K562 (cell line): ENCODE data around the gene RAB31. TPM values are rescaled to one million over a fixed set of nuclear protein-coding genes. Genes with fewer than 3 reads are reported as not detected.
A peak's percentile ranks its signal among the peaks of the same experiment; 100 is the strongest.

Experiments
- ATAC-seq: fragments of 200-7000 bp; cut with Tn5 transposase; 3 replicates; pipeline ENCODE4 v1.9.1; 2020; ENCODE audit warnings: moderate library complexity
- BruUV-seq: library from RNA; stranded (reverse); fragments of 400-500 nt; replicated peaks from 2 replicates; lab custom pipeline; 2021; lab: Mats Ljungman, UMichigan
- CTCF ChIA-PET: fragments of 300-600 bp; formaldehyde crosslinking; extraction: SDS; loops from one replicate; lab custom pipeline; 2021; ENCODE audit warnings: low intra/inter-chr PET ratio; lab: Yijun Ruan, JAX
- POLR2A ChIA-PET: fragments of 300-600, 350-650 bp; sonication (Branson Sonifier 250); formaldehyde crosslinking; extraction: SDS; loops from one replicate; lab custom pipeline; 2021; ENCODE audit warnings: antibody characterized with exemption, inconsistent platforms; lab: Yijun Ruan, JAX
- DNase-seq, 4 experiments: peaks; one replicate each; pipeline versions ENCODE4 v3.0.0 to v3.0.0-alpha.2; 2011 to 2018; ENCODE audit warnings: low spot score in 3 of 4, mixed read lengths in 3 of 4; ENCODE audit errors: extremely low read depth in 1 of 4
- FAIRE-seq: peaks from 2 replicates; lab custom pipeline; 2011; peaks lifted over from hg19 to GRCh38; lab: Jason Lieb, UNC
- H2AFZ ChIP-seq: 2 replicates; pipeline ENCODE4 v1.6.0; 2011; ENCODE audit warnings: low read depth, low read length, control low read depth, inconsistent platforms
- H3K27ac ChIP-seq: fragments of 200-600 bp; 3 replicates; pipeline ENCODE4 v1.8.0; 2011; ENCODE audit warnings: low read depth, mild to moderate bottlenecking, control low read depth, inconsistent platforms, low read length, moderate library complexity, mixed read lengths; ENCODE audit errors: extremely low read depth
- H3K27me3 ChIP-seq, 2 experiments: fragments of 300-600 bp in 1 of 2; 2 replicates in 1 of 2; 3 replicates in 1 of 2; pipeline versions ENCODE4 v1.6.0 to v1.8.0; 2011; ENCODE audit warnings: inconsistent platforms in 2 of 2, low read length in 2 of 2, mild to moderate bottlenecking in 1 of 2, mixed read lengths in 1 of 2, moderate library complexity in 1 of 2; ENCODE audit not compliant: control insufficient read depth in 2 of 2, insufficient read depth in 2 of 2
- H3K36me3 ChIP-seq: fragments of 300-600 bp; 3 replicates; pipeline ENCODE4 v1.8.0; 2011; ENCODE audit warnings: mild to moderate bottlenecking, low read length, inconsistent platforms; ENCODE audit not compliant: control insufficient read depth, insufficient read depth
- H3K4me1 ChIP-seq, 2 experiments: fragments of 200-600 bp in 1 of 2; replicated peaks in 1 of 2; 2 replicates in 1 of 2; 3 replicates in 1 of 2; pipeline versions ENCODE4 v1.5.1 to v1.8.0; 2011; ENCODE audit warnings: inconsistent platforms in 2 of 2, low read length in 2 of 2, mild to moderate bottlenecking in 1 of 2, mixed read lengths in 1 of 2, moderate library complexity in 1 of 2; ENCODE audit not compliant: control insufficient read depth in 2 of 2, insufficient read depth in 2 of 2
- H3K4me2 ChIP-seq: 2 replicates; pipeline ENCODE4 v1.6.1; 2011; ENCODE audit warnings: low read length, control low read depth, inconsistent platforms, mixed read lengths; ENCODE audit not compliant: insufficient read depth
- H3K4me3 ChIP-seq: fragments of 200-600 bp; sonication (generic), shearing (Covaris generic); 2 replicates; pipeline ENCODE4 v1.5.1; 2016; ENCODE audit warnings: control low read depth, inconsistent platforms
- H3K79me2 ChIP-seq: fragments of 200-600 bp; 3 replicates; pipeline ENCODE4 v1.8.0; 2011; ENCODE audit warnings: low read length, inconsistent platforms; ENCODE audit not compliant: control insufficient read depth, insufficient read depth
- H3K9ac ChIP-seq, 2 experiments: 2 replicates each; pipeline versions ENCODE4 v1.6.0 to v1.6.1; 2011; ENCODE audit warnings: low read depth in 2 of 2, low read length in 2 of 2, control low read depth in 1 of 2, inconsistent platforms in 1 of 2, mild to moderate bottlenecking in 1 of 2, mixed read lengths in 1 of 2; ENCODE audit not compliant: insufficient read depth in 1 of 2
- H3K9me1 ChIP-seq: one replicate; pipeline ENCODE4 v1.6.0; 2011; ENCODE audit warnings: inconsistent platforms, mild to moderate bottlenecking, low read length, moderate library complexity; ENCODE audit not compliant: control insufficient read depth, insufficient read depth
- H3K9me3 ChIP-seq: replicated peaks from 2 replicates; pipeline ENCODE4 v1.5.1; 2011; ENCODE audit warnings: low read depth, low read length, inconsistent platforms; ENCODE audit not compliant: control insufficient read depth, insufficient read depth
- H4K20me1 ChIP-seq: replicated peaks from 2 replicates; pipeline ENCODE4 v1.6.1; 2011; ENCODE audit warnings: low read length, inconsistent platforms, mixed read lengths; ENCODE audit not compliant: control insufficient read depth, insufficient read depth
- PHF20 ChIP-seq: fragments of 450-650 bp; IDR thresholded peaks from 2 replicates; pipeline ENCODE4 v1.6.1; 2018; ENCODE audit not compliant: partially characterized antibody
- RAD51 ChIP-seq: fragments of 450-650 bp; IDR thresholded peaks from 2 replicates; pipeline ENCODE4 v1.7.1; 2016; ENCODE audit warnings: low read depth, mild to moderate bottlenecking, borderline replicate concordance
- SMARCE1 ChIP-seq: fragments of 450-650 bp; IDR thresholded peaks from 2 replicates; pipeline ENCODE4 v1.7.1; 2016; ENCODE audit warnings: mild to moderate bottlenecking
- SNIP1 ChIP-seq: fragments of 450-650 bp; IDR thresholded peaks from 2 replicates; pipeline ENCODE4 v1.7.1; 2017; ENCODE audit warnings: low read depth, mild to moderate bottlenecking
- TCF3 ChIP-seq: sonication (generic); formaldehyde crosslinking; IDR thresholded peaks from 2 replicates; pipeline ENCODE4 v1.4.0; 2020; ENCODE audit warnings: mild to moderate bottlenecking, missing genetic modification reagents
- ZBED1 ChIP-seq: IDR thresholded peaks from 2 replicates; pipeline ENCODE4 v1.6.1; 2014
- ZC3H4 ChIP-seq: sonication (generic); formaldehyde crosslinking; IDR thresholded peaks from 2 replicates; pipeline ENCODE4 v1.9.0; 2021; ENCODE audit warnings: missing genetic modification reagents, borderline replicate concordance
- ZFX ChIP-seq: sonication (generic); formaldehyde crosslinking; IDR thresholded peaks from 2 replicates; pipeline ENCODE4 v1.8.0; 2022; ENCODE audit warnings: mild to moderate bottlenecking, missing genetic modification reagents, moderate library complexity
- ZNF583 ChIP-seq: fragments of 250-450 bp; sonication (Bioruptor Pico); IDR thresholded peaks from 2 replicates; pipeline ENCODE4 v1.4.0; 2020
- ZNF75A ChIP-seq: fragments of 450-650 bp; formaldehyde crosslinking; IDR thresholded peaks from 2 replicates; pipeline ENCODE4 v1.4.0; 2020; ENCODE audit warnings: mild to moderate bottlenecking
- WGBS: fragments of 100-300 bp; shearing (Covaris generic); methylation state at CpG from one replicate; pipeline ENCODE4 v1.1.6; 2016; ENCODE audit warnings: low coverage, mixed read lengths; ENCODE audit not compliant: insufficient coverage; ENCODE audit errors: missing lambda C conversion rate; 5-methylcytosine and 5-hydroxymethylcytosine counted together
- in situ Hi-C: fragments of 300-500 bp; cut with MboI; formaldehyde crosslinking; loops from 4 replicates; pipeline ENCODE4 v1.15.0; 2018; ENCODE audit warnings: inconsistent platforms, mixed read lengths
- intact Hi-C: fragments of 100-400 bp; cut with micrococcal nuclease; formaldehyde crosslinking; loops from 2 replicates; pipeline ENCODE4 v1.14.2; 2022
- polyA plus RNA-seq, 8 experiments: library from polyadenylated mRNA; depleted of rRNA in 4 of 8; stranded (reverse) in 5 of 8; unstranded in 3 of 8; fragments of >200 nt; fragmentation: Nextera tagmentation in 2 of 8; fragmentation: Illumina TruSeq in 1 of 8; extraction: Ambion mirVana in 2 of 8; extraction: Trizol in 1 of 8; gene quantifications; 2 replicates each; pipeline versions ENCODE4 v1.2.1 to v1.2.3, GENCODE V29; 2011 to 2014; ENCODE audit warnings: inconsistent platforms in 1 of 8, missing spikeins in 1 of 8
- total RNA-seq, 7 experiments: library from RNA; depleted of rRNA in 6 of 7; stranded (reverse); fragments of >200 nt in 6 of 7; fragmentation: Illumina TruSeq in 2 of 7; extraction: Trizol in 2 of 7; gene quantifications; 2 replicates each; pipeline versions ENCODE4 v1.2.1 to v1.2.3, GENCODE V29; 2011 to 2021; ENCODE audit warnings: low replicate concordance in 1 of 7
- TF ChIP-seq, protein P1 (sequence below): sonication (generic); formaldehyde crosslinking; IDR thresholded peaks from 2 replicates; pipeline ENCODE4 v1.8.0; 2022; ENCODE audit warnings: missing genetic modification reagents, mild to moderate bottlenecking, moderate library complexity, borderline replicate concordance
- TF ChIP-seq, protein P2 (sequence below): sonication (generic); formaldehyde crosslinking; IDR thresholded peaks from 2 replicates; pipeline ENCODE4 v1.8.0; 2022; ENCODE audit warnings: missing genetic modification reagents, mild to moderate bottlenecking, borderline replicate concordance
- TF ChIP-seq, protein P3 (sequence below), 2 experiments: fragments of 450-650 bp; IDR thresholded peaks; 2 replicates each; pipeline ENCODE4 v1.6.1; 2016

Gene RAB31
- total and polyA plus RNA-seq, 9 of the 15 experiments (the other 6 are each of a cell fraction or from before 2014, with no cell fraction given), result 20.7 to 70.4 (median 41.3) TPM

- TF ChIP-seq, protein P1, sequence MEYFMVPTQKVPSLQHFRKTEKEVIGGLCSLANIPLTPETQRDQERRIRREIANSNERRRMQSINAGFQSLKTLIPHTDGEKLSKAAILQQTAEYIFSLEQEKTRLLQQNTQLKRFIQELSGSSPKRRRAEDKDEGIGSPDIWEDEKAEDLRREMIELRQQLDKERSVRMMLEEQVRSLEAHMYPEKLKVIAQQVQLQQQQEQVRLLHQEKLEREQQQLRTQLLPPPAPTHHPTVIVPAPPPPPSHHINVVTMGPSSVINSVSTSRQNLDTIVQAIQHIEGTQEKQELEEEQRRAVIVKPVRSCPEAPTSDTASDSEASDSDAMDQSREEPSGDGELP, result 0 out of 2 replicates have a peak, but pooled peaks have one; percentile 16
- no peak for TF ChIP-seq ZBED1
- Histone ChIP-seq H3K79me2 (peaks cover 72% of the 10 kb centered on the region), H3K4me3 (no peak overlapping the region)
Observed at GRCh38 chr18:9714266-9715087, 6.4 kb downstream of the RAB31 start.

GRCh38 chr18:9715088-9715343 lies 6.9 kb downstream of the RAB31 start:
- peaks cover 70% of the 10 kb centered on the region for H3K79me2 ChIP-seq
- intact Hi-C loops, result no loop called here
- FAIRE-seq, result no peak
- TF ChIP-seq ZC3H4 (CRISPR knock-in tag) (no peak), ZNF583 (CRISPR knock-in tag) (no peak), SNIP1 (no peak), PHF20 (no peak), RAD51 (no peak), SMARCE1 (no peak), TCF3 (no peak), ZNF75A (no peak), ZFX (no peak)
- TF ChIP-seq, protein P2, sequence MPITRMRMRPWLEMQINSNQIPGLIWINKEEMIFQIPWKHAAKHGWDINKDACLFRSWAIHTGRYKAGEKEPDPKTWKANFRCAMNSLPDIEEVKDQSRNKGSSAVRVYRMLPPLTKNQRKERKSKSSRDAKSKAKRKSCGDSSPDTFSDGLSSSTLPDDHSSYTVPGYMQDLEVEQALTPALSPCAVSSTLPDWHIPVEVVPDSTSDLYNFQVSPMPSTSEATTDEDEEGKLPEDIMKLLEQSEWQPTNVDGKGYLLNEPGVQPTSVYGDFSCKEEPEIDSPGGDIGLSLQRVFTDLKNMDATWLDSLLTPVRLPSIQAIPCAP (CRISPR knock-in tag), result no peak
- TF ChIP-seq, protein P3, sequence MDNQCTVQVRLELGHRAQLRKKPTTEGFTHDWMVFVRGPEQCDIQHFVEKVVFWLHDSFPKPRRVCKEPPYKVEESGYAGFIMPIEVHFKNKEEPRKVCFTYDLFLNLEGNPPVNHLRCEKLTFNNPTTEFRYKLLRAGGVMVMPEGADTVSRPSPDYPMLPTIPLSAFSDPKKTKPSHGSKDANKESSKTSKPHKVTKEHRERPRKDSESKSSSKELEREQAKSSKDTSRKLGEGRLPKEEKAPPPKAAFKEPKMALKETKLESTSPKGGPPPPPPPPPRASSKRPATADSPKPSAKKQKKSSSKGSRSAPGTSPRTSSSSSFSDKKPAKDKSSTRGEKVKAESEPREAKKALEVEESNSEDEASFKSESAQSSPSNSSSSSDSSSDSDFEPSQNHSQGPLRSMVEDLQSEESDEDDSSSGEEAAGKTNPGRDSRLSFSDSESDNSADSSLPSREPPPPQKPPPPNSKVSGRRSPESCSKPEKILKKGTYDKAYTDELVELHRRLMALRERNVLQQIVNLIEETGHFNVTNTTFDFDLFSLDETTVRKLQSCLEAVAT (IDR thresholded peaks at IDR 0.05), result no peak

More at GRCh38 chr18:9714266-9715087, 6.4 kb downstream of the RAB31 start:
- FAIRE-seq, result no peak
- in situ Hi-C loops (no loop called here), intact Hi-C loops (no loop called here)
- H3K9me3 ChIP-seq, result no peaks in the 10 kb centered on the region
- H3K27ac ChIP-seq, result no peak overlapping the region
- no peaks in the 10 kb centered on the region for H3K27me3 ChIP-seq
- no peak overlapping the region for H3K4me2 ChIP-seq
- H3K9me1 ChIP-seq, result no peaks in the 10 kb centered on the region
- 0 out of 3 replicates have a peak, but pooled peaks have one; percentile 10 for ATAC-seq
- H2AFZ ChIP-seq, result no peak overlapping the region
- no peak for DNase-seq
- no TSS peak for BruUV-seq
- 81% methylated on average over 10 of the region's 10 CpGs for WGBS
- H3K4me1 ChIP-seq, result peaks cover 10 to 35% of the 10 kb centered on the region in 2 experiments
- peaks cover 24% of the 10 kb centered on the region; the same call in 2 of the 3 replicates for H3K36me3 ChIP-seq
- CTCF ChIA-PET, result no interaction called here
- H4K20me1 ChIP-seq, result 0 out of 2 replicates have a peak, but pooled peaks cover 3% of the 10 kb centered on the region
- no peak overlapping the region for H3K9ac ChIP-seq
- POLR2A ChIA-PET, result interaction anchor here (0.7 to 2.2 kb wide), 2 partner anchors 12 to 94 kb away, joined by 3 to 6 read pairs; no protein-coding TSS in a partner anchor

More at GRCh38 chr18:9715088-9715343, 6.9 kb downstream of the RAB31 start:
- H3K27me3 ChIP-seq, result no peaks in the 10 kb centered on the region
- ChIA-PET CTCF (no interaction called here), POLR2A (interaction anchor here (0.7 to 2.2 kb wide), 2 partner anchors 11 to 95 kb away, joined by 3 to 6 read pairs; no protein-coding TSS in a partner anchor)
- no peak overlapping the region for H3K9ac ChIP-seq
- no peak overlapping the region for H3K4me2 ChIP-seq
- no peaks in the 10 kb centered on the region for H3K9me1 ChIP-seq
- 89% methylated on average over 2 of the region's 3 CpGs for WGBS
- H3K9me3 ChIP-seq, result no peaks in the 10 kb centered on the region
- no peak for ATAC-seq
- H3K36me3 ChIP-seq, result peaks cover 24% of the 10 kb centered on the region; the same call in 2 of the 3 replicates
- peaks cover 10 to 30% of the 10 kb centered on the region in 2 experiments for H3K4me1 ChIP-seq
- no TSS peak for BruUV-seq
- H3K27ac ChIP-seq, result no peak overlapping the region
- no peak overlapping the region for H3K4me3 ChIP-seq
- H4K20me1 ChIP-seq, result 0 out of 2 replicates have a peak, but pooled peaks cover 3% of the 10 kb centered on the region
- DNase-seq, result no peak
- no peak overlapping the region for H2AFZ ChIP-seq
- in situ Hi-C loops, result no loop called here
